GOT3 (cell line): ENCODE measurements around the gene SOS2.
A peak's percentile ranks its signal among the peaks of the same experiment; 100 is the strongest.

Experiments used
- DNase-seq: peaks from one replicate; lab custom pipeline; 2025; ENCODE audit warnings: mixed read lengths; lab: John Stamatoyannopoulos, UW

Gene SOS2

DNA sequence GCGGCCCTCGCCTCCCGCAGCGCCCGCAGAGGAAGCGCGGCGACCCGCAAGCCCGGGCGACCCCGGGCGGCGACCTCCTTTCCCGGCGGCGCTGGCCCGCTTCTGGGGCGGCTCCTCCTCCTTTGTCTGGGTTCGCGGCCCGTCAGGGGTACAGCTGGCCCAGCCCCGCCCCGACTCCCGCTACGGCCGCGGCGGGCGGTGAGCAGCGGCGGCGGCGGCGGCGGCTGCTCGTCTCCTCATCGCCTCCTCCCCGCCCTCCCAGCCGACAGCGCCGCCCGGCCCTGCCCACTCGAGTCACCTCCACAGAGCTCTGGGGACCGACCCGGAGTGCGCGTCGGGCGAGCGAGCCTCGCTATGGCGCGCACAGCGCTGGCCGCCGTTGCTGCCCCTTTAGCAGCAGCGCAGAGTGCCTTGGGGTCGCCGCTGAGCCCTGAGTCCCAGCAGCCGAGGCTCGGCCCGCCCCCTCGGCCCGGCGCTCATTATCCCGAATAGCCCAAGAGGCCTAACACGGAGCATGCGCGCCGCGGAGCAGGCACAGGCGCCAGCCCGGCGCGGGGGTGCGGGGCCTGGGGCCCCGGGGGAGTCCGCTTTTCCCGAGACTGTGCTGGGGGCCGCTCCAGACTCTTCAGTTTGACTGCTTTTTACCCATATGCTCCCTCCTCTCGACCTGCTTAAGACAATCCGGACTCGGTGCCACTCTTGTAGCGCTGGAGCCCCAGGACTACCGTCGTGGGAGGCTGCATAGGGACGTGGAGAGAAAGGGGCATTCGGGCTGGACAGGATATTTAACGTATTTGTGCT is at the start of gene SOS2:
SOS2 (minus strand) TSS at position 104 of the 801 bp plus-strand sequence. CDS start 295 bp downstream, outside the sequence.
- peak; percentile 53 for DNase-seq

DNA sequence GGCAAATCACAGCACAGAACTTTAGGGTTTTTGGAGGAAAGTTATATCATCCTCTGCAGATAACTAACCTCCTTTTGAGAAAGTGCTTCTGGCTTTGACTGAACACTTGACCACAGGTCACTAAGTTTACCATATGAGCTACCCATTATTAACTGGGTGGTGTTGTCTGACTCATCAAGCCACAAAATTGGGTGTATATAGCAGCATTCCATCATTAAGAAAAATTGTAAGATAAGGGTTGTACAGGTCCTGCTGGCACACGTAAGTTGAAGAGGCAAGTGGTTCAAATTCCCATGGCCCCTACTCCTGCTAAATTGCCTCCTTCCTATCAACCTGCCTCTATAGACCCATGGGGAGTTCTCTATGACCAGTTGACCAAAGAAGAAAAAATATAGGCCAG is 41.1 kb upstream of the SOS2 start:
- no peak for DNase-seq

DNA sequence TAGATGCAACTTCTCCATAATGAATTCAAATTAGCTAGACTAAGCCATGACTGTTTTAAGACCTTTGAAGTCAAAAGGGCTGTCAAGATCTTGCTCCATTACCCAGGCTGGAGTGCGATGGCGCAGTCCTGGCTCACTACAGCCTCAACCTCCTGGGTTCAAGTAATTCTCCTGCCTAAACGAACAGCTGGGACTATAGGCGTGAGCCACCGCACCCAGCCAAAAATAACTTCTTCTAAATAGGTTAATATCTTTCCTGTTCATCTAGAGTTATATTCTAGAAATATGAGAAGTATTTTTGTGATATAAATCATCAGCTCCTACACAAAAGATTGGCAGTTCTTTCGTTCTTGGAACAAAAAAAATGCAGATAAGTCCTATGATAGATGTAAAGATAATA is 39.6 kb upstream of the SOS2 start:
- no peak for DNase-seq

DNA sequence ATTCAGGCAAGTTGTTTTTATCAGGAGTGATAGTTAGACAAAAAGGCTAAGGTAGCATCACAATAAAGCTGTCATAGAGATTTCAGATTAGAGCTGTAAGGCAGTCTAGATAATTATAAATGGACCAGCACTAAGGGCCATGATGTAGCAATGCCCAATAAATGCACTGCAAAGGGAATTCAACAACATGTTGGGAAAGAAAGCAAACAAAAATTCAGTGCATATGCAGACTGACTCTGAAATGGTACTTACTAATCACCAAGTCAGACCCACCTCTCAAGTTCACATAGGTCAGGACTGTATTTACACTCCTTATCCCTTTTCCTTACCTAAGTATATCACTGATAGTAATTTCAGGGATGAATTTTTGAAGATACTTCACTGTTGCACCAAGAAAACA is 33.7 kb upstream of the SOS2 start:
- no peak for DNase-seq

DNA sequence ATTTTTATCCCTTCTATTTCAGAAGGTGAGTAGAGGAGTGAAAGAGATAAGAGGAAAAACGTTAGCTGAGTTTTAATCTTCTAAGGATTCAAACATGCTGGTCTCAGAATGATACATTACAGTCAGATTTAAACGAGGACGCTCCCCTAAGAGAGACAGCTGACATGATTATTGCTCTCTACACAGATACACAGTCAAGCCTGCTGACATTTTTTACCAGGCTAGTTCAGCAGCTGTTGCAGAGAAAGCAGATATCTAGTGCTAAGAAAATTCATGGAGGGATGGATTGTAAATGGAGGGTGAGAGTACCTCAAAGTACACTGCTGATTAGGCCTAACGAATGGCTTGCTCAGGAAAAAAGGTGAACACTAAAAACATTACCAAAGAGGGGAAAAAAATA is 31.9 kb upstream of the SOS2 start:
- DNase-seq = no peak

DNA sequence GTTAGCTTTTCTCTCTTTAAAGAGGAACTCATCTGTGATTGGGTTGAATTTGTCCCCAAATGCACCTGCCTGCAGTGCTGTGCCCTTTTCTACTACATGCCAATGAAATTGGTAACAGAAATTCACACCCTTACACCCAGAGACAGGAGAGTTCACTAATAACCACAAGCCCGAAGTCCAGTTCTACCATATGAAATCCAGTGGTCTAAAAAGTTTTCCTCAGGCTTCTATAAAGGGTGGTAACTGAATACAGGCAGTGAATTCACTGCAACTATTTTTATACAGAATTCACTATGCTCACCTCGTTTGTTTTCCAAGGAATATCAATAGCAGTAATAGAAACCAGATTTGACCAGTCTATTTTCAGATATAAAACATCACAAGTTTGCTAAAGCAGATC is 31.5 kb upstream of the SOS2 start:
- DNase-seq = no peak

DNA sequence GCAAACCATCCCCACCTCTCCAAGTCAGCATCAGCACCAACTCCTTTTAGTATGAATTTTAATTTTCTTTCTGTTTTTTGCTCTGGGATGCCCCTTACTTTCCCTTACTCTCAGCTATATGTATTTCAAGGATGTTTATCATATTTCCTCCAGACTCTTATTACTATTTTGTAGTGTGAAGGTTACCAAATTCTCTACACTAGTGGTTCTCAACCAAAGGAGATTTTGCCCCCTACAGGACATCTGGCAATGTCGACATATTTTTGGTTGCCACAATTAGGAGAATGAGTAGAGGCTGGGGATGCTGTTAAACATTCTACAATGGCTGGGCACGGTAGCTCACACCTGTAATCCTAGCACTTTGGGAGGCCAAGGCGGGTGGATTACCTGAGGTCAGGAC is 29.1 kb upstream of the SOS2 start:
- no peak for DNase-seq

DNA sequence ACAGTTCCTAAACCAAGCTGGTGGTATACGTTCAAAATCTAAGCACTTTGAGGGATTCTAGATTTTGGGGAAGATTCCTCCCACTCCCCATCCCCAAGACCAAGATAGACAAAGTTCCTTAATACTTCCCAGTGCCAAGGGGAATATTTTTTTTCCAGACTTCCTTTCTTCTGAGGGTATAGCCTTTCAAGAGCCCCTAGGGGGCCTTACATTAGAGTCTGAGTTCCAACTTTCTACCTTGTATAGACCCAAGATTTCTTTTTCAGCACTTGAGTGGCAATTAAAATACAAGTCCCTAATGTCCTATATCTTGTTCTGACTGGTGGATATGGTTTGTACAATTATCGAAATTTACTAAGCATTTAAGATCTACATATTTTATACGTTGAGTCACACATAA is 28.7 kb upstream of the SOS2 start:
- DNase-seq = no peak

DNA sequence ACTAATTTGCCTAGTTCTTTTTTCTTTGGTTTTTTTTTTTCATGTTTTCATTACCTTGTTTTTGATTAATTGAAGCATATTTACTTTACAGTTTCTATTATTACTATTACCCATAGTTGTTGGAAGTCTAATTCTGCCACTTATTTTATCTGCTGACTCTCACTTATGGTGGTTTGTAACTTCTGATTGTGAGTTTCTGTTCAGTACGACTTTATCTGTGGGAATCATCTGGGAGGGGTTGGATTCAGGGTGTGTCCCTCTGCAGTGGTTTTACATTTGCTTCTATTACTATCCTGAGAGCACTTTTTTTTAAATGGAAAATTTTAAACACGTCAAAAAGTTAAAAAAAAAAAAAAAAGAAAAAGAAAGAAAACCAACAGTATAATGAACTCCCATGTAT is 26.4 kb upstream of the SOS2 start:
- no peak for DNase-seq

DNA sequence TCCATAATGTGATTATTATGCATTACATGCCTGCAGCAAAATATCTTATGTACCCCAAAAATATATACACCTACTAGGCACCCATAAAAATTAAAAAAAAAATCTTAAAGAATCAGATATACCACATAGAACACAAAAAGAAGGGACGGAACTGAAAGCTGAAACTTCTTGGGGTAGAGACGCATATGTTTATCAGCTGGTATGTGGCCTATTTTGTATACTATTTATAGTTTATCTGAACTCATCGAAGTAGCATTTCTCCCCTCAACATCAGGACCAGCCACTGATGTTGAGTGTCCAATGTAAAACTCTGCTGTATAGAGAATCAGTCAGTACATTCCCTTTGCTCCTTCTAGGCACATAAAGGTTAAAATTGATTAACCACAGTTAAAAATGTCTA is 22.9 kb upstream of the SOS2 start:
- DNase-seq = no peak

DNA sequence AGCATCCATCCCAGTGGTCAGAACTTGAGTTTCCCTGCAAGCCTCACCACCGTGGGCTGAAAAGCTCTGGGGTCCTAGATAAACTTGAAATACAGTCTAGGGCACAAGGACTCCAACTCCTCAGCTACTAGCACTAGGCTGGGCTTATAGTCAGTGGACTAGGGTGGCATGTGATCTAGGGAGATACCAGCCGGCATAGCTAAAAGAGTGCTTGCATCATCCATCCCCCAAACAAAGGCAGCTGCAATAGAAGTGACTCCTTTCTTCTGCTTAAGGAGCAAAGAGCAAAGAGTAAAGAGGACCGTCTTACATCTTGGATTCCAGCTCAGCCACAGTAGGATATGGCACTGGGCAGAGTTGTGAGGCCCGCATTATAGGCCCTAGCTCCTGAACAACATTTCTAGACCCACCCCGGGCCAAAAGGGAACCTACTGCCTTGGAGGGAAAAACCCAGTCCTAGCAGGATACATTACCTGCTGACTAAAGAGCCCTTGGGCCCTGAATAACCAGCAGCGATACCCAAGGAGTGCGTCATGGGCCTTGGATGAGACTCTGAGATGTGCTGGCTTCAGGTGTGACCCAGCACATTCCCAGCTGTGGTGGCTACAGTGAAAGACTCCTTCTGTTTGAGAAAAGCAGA is 17.9 kb upstream of the SOS2 start:
- no peak for DNase-seq

DNA sequence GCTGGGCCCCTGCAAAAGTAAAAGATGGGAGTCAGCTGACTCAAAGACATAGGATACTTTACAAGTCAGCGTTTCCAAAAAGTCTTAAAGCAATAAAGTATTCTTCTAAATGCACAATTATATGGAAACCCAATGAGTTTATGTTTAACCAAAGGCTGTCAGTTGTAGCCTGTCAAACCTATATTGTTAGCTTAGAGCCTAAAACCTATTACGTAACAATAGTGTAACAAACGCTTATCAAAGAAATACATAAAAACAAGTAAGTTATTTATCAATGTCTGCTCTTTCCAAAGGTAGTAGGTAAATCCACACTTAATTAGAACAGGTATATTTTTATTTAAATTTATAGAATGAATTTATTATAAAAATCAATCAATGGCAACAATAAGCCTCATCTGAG is 15.9 kb upstream of the SOS2 start:
- no peak for DNase-seq

DNA sequence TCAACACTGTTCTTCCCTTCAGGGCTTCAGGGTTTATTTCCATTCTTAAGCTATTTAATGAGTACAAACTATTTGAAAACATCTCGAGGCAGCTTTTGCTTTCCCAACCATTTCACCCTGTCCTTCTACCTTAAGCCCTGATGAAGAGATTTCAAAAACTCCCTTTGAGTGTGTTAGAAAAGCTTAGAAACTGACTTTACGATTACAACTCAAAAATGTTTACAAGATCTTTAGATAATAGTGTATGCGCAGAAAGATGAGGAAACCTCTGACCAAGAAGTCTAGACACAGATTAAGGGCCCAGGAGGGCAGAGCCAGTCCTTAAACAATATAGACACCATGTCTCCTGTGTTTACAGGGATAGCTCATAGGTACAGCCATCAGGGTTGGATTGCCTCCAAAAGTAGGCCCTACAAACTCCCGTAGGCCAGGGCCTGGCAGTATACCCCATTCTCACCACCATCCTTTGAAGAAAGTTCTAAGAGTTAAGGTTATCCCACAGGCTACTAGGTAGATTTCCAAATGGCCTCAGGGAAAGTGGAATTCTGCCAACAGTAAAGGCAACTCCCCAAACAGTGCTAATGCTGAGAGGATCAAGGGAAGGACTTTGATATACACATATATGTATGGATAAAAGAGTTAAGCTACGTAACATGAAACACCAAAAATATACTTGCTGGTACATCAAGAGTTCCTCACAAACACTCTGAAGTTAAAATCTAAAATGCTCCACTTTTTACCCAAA is 11.4 kb upstream of the SOS2 start:
- DNase-seq = no peak

DNA sequence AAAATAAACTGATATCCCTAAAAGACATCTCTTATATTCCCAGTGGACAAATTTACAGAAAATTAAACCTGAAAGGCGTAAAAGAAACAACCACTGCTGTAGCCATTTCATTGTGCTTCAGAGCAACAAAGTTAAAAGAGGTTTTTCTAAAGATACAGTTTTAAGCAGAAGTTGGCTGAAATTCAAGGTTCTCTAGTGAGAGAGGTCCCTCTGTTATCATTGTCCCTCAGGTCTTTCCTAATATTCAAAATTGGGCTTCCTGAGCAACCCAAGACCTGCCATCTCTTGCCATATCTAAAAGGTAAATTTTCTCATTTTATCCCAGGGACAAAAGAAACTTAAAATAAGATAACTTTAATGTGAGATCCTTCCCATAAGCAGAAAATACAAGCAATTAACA is 10.7 kb upstream of the SOS2 start:
- DNase-seq = no peak

DNA sequence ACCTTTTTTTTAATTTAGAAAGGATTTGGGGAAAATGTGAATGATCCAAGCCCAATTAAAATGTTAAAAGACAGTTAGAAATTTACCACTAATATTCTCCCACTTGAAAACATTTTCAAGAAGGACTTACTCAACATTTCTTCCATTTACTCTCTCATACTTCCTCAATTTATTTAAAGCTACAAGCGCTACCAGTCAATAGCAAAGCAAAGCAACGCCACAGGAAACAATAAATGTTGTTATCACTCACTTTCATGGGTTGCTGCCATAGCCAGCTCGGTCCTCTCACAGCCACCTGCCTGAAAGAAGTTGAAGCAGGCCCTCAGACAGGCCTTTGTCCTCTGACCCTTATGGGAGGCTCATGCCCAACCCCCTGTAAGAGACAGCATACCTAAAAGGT is 6.0 kb upstream of the SOS2 start:
- no peak for DNase-seq

DNA sequence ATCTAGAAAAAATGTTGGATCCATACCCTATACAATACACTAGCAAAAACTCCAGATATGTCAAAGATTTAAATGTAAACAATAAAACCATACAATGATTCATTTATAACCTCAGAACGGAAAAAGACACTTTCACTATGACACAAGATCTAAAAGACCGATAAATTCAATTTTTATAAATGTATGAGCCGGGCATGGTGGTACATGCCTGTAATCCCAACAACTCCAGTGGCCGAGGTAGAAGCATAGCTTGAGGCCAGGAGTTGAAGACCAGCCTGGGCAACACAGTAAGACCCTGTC is 2.5 kb upstream of the SOS2 start:
- no peak for DNase-seq

DNA sequence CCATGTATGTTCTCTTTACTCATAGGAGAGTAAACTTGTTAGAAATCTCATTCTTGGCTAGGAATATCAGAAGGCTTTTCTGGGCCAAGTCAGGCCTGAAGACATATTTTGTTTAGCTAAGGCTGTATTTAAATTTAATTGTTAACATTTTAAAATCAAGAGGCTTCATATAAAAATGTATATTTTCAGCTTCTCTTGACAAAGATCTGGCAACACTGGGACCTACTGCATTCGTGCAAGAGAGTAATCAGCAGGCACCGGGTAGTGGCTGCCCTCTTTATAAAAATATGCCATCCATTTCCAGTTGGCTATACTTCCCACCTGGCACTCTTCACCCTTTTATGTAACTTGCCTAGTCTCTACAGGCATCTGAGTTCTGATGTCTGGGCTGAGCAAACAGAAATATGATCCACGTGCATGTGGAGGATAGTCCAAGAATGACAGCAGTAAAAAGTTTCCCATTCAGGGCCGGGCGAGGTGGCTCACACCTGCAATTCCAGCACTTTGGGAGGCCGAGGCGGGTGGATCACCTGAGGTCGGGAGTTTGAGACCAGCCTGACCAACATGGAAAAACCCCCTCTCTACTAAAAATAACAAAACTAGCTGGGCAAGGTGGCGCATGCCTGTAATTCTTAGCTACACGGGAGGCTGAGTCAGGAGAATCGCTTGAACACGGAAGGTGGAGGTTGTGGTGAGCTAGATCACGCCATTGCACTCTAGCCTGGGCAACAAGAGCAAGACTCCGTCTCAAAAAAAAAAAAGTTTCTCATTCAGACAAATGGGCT is 2.0 kb upstream of the SOS2 start:
- DNase-seq = no peak

DNA sequence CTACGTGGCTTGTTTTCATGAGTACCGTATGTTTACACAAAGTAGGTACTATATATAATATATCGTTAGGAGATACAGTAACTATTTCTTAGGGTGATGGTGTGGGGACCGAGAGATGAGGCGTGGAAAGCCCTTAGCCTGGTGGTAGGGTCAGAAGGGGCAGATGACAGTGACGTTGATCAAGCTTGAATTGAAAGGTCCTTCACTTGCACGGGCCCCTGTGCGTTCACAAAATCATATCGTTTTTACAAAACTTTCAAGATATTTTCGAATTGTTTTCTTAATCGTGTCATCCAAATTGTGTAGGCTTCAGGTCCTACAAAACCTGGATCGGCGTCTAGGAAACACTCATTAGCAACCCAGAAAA is 881 bp upstream of the SOS2 start:
- DNase-seq = no peak

DNA sequence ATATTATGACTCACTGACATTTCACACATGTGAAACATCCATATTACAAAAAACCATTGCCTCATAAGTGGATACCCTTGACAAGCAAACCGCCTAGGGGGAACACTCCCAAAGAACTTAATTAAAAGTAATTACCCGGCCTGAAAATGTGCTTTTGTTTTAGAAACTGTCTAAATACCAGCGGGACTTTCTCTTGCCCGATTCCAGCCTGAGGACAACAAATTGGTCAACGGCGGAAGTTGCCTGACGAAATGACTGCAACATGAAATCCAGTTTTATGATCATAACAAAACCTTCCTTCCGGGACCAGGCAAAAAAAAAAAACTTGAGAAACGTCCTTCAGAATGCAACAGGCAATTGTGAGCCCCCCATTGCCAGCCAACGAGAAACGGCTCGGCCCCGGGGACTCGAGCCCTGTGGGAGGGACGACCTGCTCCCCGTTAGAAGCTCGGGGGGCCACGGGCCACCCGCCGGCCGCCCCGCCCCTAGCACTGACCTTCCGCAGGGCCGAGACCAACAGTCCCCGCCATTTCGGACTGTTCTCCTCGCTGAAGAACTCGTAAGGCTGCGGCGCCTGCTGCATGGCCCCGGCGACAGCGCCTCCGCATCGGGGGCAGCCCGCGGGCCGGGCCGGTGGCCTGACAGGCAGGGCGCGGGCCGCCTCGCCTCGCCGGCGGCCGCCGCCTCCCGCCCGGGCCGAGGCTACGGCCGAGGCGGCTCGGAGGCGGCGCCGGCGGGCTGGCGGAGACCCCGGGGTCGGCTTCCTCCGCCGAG is 490 bp downstream of the SOS2 start:
- no peak for DNase-seq

DNA sequence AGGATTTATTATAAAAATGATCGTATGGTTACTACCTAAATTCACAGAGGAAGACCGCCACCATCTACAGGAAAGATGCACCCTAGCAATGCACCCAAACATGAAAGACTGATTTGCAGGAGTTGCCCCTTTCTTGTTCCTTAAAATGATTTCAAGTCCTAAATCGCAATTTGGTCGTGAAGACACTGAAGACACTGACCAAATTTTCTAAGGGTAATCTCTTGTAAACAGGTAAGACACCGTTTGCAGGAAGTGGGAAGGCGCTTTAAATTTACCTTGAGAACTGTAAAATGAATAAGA is 1.0 kb downstream of the SOS2 start:
- DNase-seq = no peak

DNA sequence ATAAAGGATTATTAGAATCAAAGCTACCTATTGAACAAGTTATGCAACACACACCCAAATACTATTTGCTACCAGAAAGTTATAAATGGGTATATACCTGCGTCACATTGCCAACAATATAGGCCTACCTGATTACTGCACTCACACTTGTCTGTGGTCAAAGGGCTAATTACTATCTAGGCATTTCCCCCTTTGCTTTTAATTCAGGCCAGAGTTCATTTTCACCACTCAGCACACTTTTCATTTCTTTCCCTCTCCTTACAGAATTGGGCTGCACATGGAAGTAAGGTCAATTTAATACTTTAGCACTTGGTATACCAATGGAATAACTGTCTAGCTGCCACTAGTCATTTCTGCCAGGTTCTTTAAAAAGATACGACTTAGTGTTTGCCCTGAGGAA is 1.7 kb downstream of the SOS2 start:
- no peak for DNase-seq

DNA sequence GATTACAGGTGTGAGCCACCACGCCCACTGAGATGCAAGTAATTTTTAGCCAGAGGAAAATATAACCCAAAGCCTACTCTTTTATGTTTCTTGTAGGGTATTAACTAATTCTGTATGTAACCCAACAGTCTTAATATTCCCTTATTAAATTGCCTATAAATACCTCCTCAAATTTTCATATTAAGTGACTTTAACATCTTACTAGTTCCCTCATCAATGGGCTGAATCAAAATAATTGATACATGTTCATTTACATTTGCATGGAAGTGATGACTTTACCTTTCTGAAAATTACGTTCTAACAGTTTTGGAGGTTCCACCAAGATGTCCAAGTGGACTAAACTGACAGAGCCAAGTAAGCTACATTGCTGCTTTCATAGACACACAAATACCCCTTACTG is 3.1 kb downstream of the SOS2 start:
- no peak for DNase-seq
